GM12878 (cell line): ENCODE measurements around the gene ZNF334. TPM values are rescaled to one million over a fixed set of nuclear protein-coding genes. Genes with fewer than 3 reads are reported as not detected.

ENCODE experiments used
- ATAC-seq: fragments of 200-7000 bp; cut with Tn5 transposase; 3 replicates; pipeline ENCODE4 v1.9.1; 2020; ENCODE audit warnings: mild to moderate bottlenecking, moderate library complexity
- BruUV-seq: library from RNA; stranded (reverse); fragments of 400-500 nt; replicated peaks from 2 replicates; lab custom pipeline; 2021; lab: Mats Ljungman, UMichigan
- CTCF ChIA-PET: fragments of 300-600 bp; sonication (Branson Sonifier 250); formaldehyde crosslinking; extraction: SDS; loops from one replicate; lab custom pipeline; 2021; ENCODE audit warnings: inconsistent platforms; lab: Yijun Ruan, JAX
- POLR2A ChIA-PET: fragments of 350-600 bp; formaldehyde crosslinking; extraction: SDS; loops from one replicate; lab custom pipeline; 2021; ENCODE audit warnings: inconsistent platforms; lab: Charles Lee
- RAD21 ChIA-PET: fragments of 300-600 bp; sonication (Branson Sonifier 250); formaldehyde crosslinking; loops from one replicate; lab custom pipeline; 2023; ENCODE audit warnings: antibody characterized with exemption; ENCODE audit not compliant: unreplicated experiment; lab: Charles Lee
- SMC1A ChIA-PET: fragments of 300-600 bp; sonication (Branson Sonifier 250); formaldehyde crosslinking; loops from one replicate; lab custom pipeline; 2023; ENCODE audit not compliant: unreplicated experiment, uncharacterized antibody; lab: Charles Lee
- DNase-seq: peaks from one replicate; pipeline ENCODE4 v3.0.0-alpha.2; 2011; ENCODE audit warnings: low read depth, low spot score
- FAIRE-seq: peaks from 3 replicates; lab custom pipeline; 2011; peaks lifted over from hg19 to GRCh38; lab: Jason Lieb, UNC
- H2AFZ ChIP-seq: 2 replicates; pipeline ENCODE4 v1.6.0; 2011; ENCODE audit warnings: low read depth, low read length, control low read depth; ENCODE audit not compliant: control insufficient read depth
- H3K27ac ChIP-seq: 2 replicates; pipeline ENCODE4 v1.5.1; 2011; ENCODE audit warnings: control low read depth; ENCODE audit not compliant: control insufficient read depth, insufficient read depth
- H3K27me3 ChIP-seq, 2 experiments: replicated peaks in 1 of 2; 2 replicates each; pipeline versions ENCODE4 v1.6.0 to v1.6.1; 2011; ENCODE audit warnings: low read length in 1 of 2; ENCODE audit not compliant: control insufficient read depth in 2 of 2, insufficient read depth in 2 of 2
- H3K36me3 ChIP-seq, 2 experiments: 2 replicates each; pipeline ENCODE4 v1.5.1; 2011; ENCODE audit warnings: low read length in 1 of 2; ENCODE audit not compliant: control insufficient read depth in 2 of 2, insufficient read depth in 2 of 2
- H3K4me1 ChIP-seq: 2 replicates; pipeline ENCODE4 v1.6.1; 2011; ENCODE audit warnings: mild to moderate bottlenecking, low read length, moderate library complexity, mixed read lengths; ENCODE audit not compliant: control insufficient read depth, insufficient read depth
- H3K4me2 ChIP-seq: 2 replicates; pipeline ENCODE4 v1.6.0; 2011; ENCODE audit warnings: control low read depth; ENCODE audit not compliant: control insufficient read depth, insufficient read depth
- H3K4me3 ChIP-seq: fragments of 200-600 bp; sonication (generic); 2 replicates; pipeline ENCODE4 v1.5.1; 2016
- H3K79me2 ChIP-seq: 2 replicates; pipeline ENCODE4 v1.6.0; 2011; ENCODE audit warnings: low read length; ENCODE audit not compliant: control insufficient read depth, insufficient read depth
- H3K9ac ChIP-seq: 2 replicates; pipeline ENCODE4 v1.8.0; 2011; ENCODE audit warnings: low read length, control low read depth, mixed read lengths; ENCODE audit not compliant: control insufficient read depth, insufficient read depth
- H3K9me3 ChIP-seq: replicated peaks from 3 replicates; pipeline ENCODE4 v1.5.1; 2011; ENCODE audit warnings: mild to moderate bottlenecking, low read length; ENCODE audit not compliant: control insufficient read depth, insufficient read depth
- H4K20me1 ChIP-seq: 2 replicates; pipeline ENCODE4 v1.6.0; 2011; ENCODE audit not compliant: control insufficient read depth, insufficient read depth
- CUX1 ChIP-seq: IDR thresholded peaks from 2 replicates; pipeline ENCODE4 v1.6.1; 2012; ENCODE audit warnings: improper control_type of control experiment, low read depth, low read length; ENCODE audit not compliant: insufficient replicate concordance
- EP300 ChIP-seq, 2 experiments: fragments of 150-350 bp in 1 of 2; IDR thresholded peaks; 2 replicates each; pipeline ENCODE4 v1.6.1; 2011 to 2012; ENCODE audit warnings: low read depth in 2 of 2, low read length in 2 of 2, borderline replicate concordance in 1 of 2, improper control_type of control experiment in 1 of 2, inconsistent platforms in 1 of 2; ENCODE audit not compliant: control insufficient read depth in 1 of 2
- NFYB ChIP-seq: IDR thresholded peaks from 2 replicates; pipeline ENCODE4 v1.6.1; 2011; ENCODE audit warnings: low read depth, mild to moderate bottlenecking, low read length, improper control_type of control experiment, moderate library complexity; ENCODE audit not compliant: insufficient read depth
- RUNX3 ChIP-seq: IDR thresholded peaks from 2 replicates; pipeline ENCODE4 v1.6.1; 2012; ENCODE audit warnings: low read length, inconsistent platforms
- WGBS: methylation state at CpG from one replicate; pipeline ENCODE4 v1.1.6; 2016; ENCODE audit warnings: low lambda C conversion rate; ENCODE audit not compliant: insufficient replicate concordance, insufficient coverage; ENCODE audit errors: missing lambda C conversion rate; 5-methylcytosine and 5-hydroxymethylcytosine counted together
- in situ Hi-C: fragments of 300-500 bp; cut with MboI; formaldehyde crosslinking; loops from 9 replicates; pipeline ENCODE4 v1.14.3; 2018; ENCODE audit warnings: mixed read lengths
- intact Hi-C: fragments of 100-400 bp; cut with micrococcal nuclease; formaldehyde crosslinking; loops from one replicate; pipeline ENCODE4 v1.14.2; 2022; ENCODE audit not compliant: unreplicated experiment
- polyA plus RNA-seq, 11 experiments: library from polyadenylated mRNA; depleted of rRNA in 4 of 11; unstranded in 6 of 11; stranded (reverse) in 5 of 11; fragments of >200 nt; fragmentation: Nextera tagmentation in 4 of 11; fragmentation: Illumina TruSeq in 1 of 11; extraction: Ambion mirVana in 4 of 11; extraction: Trizol in 1 of 11; gene quantifications; 1 replicate in 1 of 11; 2 replicates in 10 of 11; pipeline versions ENCODE4 v1.2.1 to v1.2.3, GENCODE V29; 2011 to 2016; ENCODE audit warnings: inconsistent platforms in 2 of 11, missing spikeins in 2 of 11, low read depth in 1 of 11
- total RNA-seq, 4 experiments: library from RNA; depleted of rRNA in 3 of 4; stranded (reverse); fragments of >200 nt in 3 of 4; fragmentation: Illumina TruSeq in 1 of 4; extraction: Trizol in 1 of 4; gene quantifications; 2 replicates each; pipeline versions ENCODE4 v1.2.1 to v1.2.3, GENCODE V29; 2013 to 2021

ZNF334 gene
- total and polyA plus RNA-seq, 10 of the 15 experiments (the other 5 are each of a cell fraction or from before 2014, with no cell fraction given), result 0.08 to 2.0 (median 1.2) TPM

- Histone ChIP-seq H3K36me3 (no peaks in the 10 kb centered on the region), H3K4me3 (no peak overlapping the region), H2AFZ (no peak overlapping the region), H3K79me2 (no peaks in the 10 kb centered on the region), H3K9ac (no peak overlapping the region), H3K27ac (no peak overlapping the region), H3K4me2 (no peak overlapping the region), H3K27me3 (no peaks in the 10 kb centered on the region), H3K4me1 (peaks cover 47% of the 10 kb centered on the region), H4K20me1 (no peaks in the 10 kb centered on the region), H3K9me3 (no peaks in the 10 kb centered on the region; the same call in 2 of the 3 replicates)
- FAIRE-seq, result no peak
- no TSS peak for BruUV-seq
- ChIA-PET SMC1A (no interaction called here), POLR2A (no interaction called here), CTCF (no interaction called here), RAD21 (no interaction called here)
- DNase-seq, result no peak
- in situ Hi-C loops (no loop called here), intact Hi-C loops (no loop called here)
- 74% methylated on average over 6 of the region's 6 CpGs for WGBS
- ATAC-seq, result no peak
- TF ChIP-seq RUNX3 (peak; percentile 43), EP300 (IDR thresholded peaks at IDR 0.05; ENCODE audit: borderline replicate concordance in 1 of 2, control insufficient read depth in 1 of 2, low read depth in 2 of 2, low read length in 2 of 2) (no peak)
Observed at GRCh38 chr20:46546936-46547335, 33.6 kb upstream of the ZNF334 start.

- ChIA-PET POLR2A (no interaction called here), RAD21 (no interaction called here), SMC1A (no interaction called here), CTCF (interaction anchor here (2.7 kb wide), 1 partner anchor 16 kb away, joined by 12 read pairs; no protein-coding TSS in a partner anchor)
- no peaks in the 10 kb centered on the region for H4K20me1 ChIP-seq
- peaks cover 41% of the 10 kb centered on the region for H3K4me1 ChIP-seq
- peak; percentile 50; the same call in 1 of the 2 replicates for TF ChIP-seq NFYB
- TF ChIP-seq CUX1, result no peak
- no TSS peak for BruUV-seq
- no peak overlapping the region for H3K27ac ChIP-seq
- H3K27me3 ChIP-seq, result no peaks in the 10 kb centered on the region
- no peak overlapping the region for H3K4me3 ChIP-seq
- no peaks in the 10 kb centered on the region for H3K79me2 ChIP-seq
- in situ Hi-C loops, result no loop called here
- no peaks in the 10 kb centered on the region; the same call in 2 of the 3 replicates for H3K9me3 ChIP-seq
- H3K4me2 ChIP-seq, result no peak overlapping the region
- H3K9ac ChIP-seq, result no peak overlapping the region
- FAIRE-seq, result no peak
- no peaks in the 10 kb centered on the region for H3K36me3 ChIP-seq
- no peak for ATAC-seq
- intact Hi-C loops, result no loop called here
- no peak for DNase-seq
- 76% methylated on average over 3 of the region's 3 CpGs for WGBS
- no peak overlapping the region for H2AFZ ChIP-seq
Observed at GRCh38 chr20:46546298-46546697, 32.9 kb upstream of the ZNF334 start.
